GM12801 (cell line): Measurements from ENCODE around the gene CDC27.

ENCODE experiments used
- CTCF ChIP-seq: IDR thresholded peaks from one replicate; pipeline ENCODE4 v1.5.1; 2011; ENCODE audit warnings: control low read depth; ENCODE audit not compliant: insufficient read length; ENCODE audit errors: extremely low read depth

The CDC27 gene

GRCh38 chr17:47199627-47200324, 10.7 kb upstream of the CDC27 start:
- TF ChIP-seq CTCF = no peak

GRCh38 chr17:47197821-47198220, 8.7 kb upstream of the CDC27 start:
- TF ChIP-seq CTCF = no peak

- TF ChIP-seq CTCF = no peak
Observed at GRCh38 chr17:47193931-47194511, 4.9 kb upstream of the CDC27 start.

- no peak for TF ChIP-seq CTCF
Observed at GRCh38 chr17:47192554-47192953, 3.5 kb upstream of the CDC27 start.

- TF ChIP-seq CTCF = no peak
Observed at GRCh38 chr17:47190770-47191169, 1.7 kb upstream of the CDC27 start.

- no peak for TF ChIP-seq CTCF
Observed at GRCh38 chr17:47190243-47190642, 1.1 kb upstream of the CDC27 start.

- TF ChIP-seq CTCF = no peak
Observed at GRCh38 chr17:47189732-47190237, 690 bp upstream of the CDC27 start.
